Measurements from ENCODE around the gene SHC3.

DNA sequence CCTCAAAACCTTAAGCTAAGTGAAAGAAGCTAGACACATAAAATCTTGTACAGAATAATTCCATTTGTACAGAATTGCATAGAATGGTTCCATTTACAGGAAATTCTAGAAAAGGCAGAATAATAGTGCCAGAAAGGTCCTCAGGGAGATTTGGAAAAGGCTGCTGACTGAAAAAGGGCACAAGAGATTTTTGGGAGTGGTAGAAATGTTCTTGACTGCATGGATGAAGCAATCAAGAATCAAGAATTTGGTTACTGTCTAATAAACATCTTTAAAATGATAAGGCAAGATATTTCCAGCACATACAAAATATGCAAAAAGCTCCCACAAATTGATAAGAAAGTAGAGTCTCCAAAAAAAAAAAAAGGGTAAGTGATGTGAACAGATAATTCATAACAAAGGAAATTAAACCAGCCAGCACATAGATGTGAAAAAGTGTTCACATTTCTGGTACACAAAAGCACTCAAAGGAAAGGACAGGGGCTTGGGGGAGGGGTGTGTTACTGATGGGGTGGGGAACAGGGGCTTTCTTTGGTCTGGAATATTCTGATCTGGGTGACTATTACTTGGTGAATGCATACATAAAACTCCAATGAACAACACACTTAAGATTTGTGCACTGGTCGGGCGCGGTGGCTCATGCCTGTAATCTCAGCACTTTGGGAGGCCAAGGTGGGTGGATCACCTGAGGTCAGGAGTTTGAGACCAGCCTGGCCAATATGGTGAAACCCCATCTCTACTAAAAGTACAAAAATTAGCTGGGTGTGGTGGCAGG is 85.2 kb downstream of the SHC3 start:
- TF ChIP-seq BHLHE40 (IDR thresholded peaks at IDR 0.05; ENCODE audit: borderline replicate concordance) (no peak), FOXK2 (IDR thresholded peaks at IDR 0.05) (no peak), ARNT (IDR thresholded peaks at IDR 0.05) (no peak), FOXA1 (IDR thresholded peaks at IDR 0.05) (no peak), SUZ12 (IDR thresholded peaks at IDR 0.05) (no peak), NFRKB (IDR thresholded peaks at IDR 0.05) (no peak), HDGF (IDR thresholded peaks at IDR 0.05; ENCODE audit: borderline replicate concordance) (no peak)
